GM23338 (cell line): Measurements from ENCODE around the gene SNX8.

ENCODE experiments used
- CTCF ChIP-seq, 2 experiments: fragments of 200-600 bp in 1 of 2; sonication (generic) in 1 of 2; conservative IDR thresholded peaks; 2 replicates each; pipeline versions ENCODE4 v1.5.1 to v1.6.1; 2016 to 2017; ENCODE audit warnings: antibody characterized with exemption in 2 of 2, low read depth in 2 of 2, mild to moderate bottlenecking in 2 of 2, moderate library complexity in 1 of 2
- POLR2AphosphoS5 ChIP-seq: IDR thresholded peaks from 2 replicates; pipeline ENCODE4 v1.6.1; 2016; ENCODE audit warnings: antibody characterized with exemption, low read depth
- ZNF331 ChIP-seq: fragments of 250-450 bp; sonication (Bioruptor Pico); IDR thresholded peaks from 2 replicates; pipeline ENCODE4 v1.5.0; 2020; ENCODE audit warnings: low read depth, mild to moderate bottlenecking, moderate library complexity

- TF ChIP-seq ZNF331 (CRISPR knock-in tag) (no peak), POLR2AphosphoS5 (no peak), CTCF (conservative IDR thresholded peaks at IDR 0.05; ENCODE audit: low read depth in 2 of 2) (no peak)
These were observed 6.5 kb downstream of the SNX8 start for GRCh38 chr7:2307690-2308107.
